ENCODE data around the gene KDM3B.

The KDM3B gene

GRCh38 chr5:138452720-138453119 lies 100.2 kb downstream of the KDM3B start:
- peaks cover 5% of the 10 kb centered on the region for H3K27me3 ChIP-seq (ENCODE audit: insufficient read depth, low read length, poor library complexity)
- H4K20me1 ChIP-seq (ENCODE audit: insufficient read depth, low read length), result no peaks in the 10 kb centered on the region
- peaks cover 8% of the 10 kb centered on the region for H3K4me1 ChIP-seq (ENCODE audit: insufficient read depth, low read length)
- no peak overlapping the region for H3K4me2 ChIP-seq (ENCODE audit: insufficient read depth, low read length)
- DNase-seq (no peak), ATAC-seq (ENCODE audit: insufficient read depth, low read depth) (no peak)
- no peak overlapping the region for H3K9ac ChIP-seq (ENCODE audit: low read depth, low read length)
- no peak overlapping the region for H3K4me3 ChIP-seq (ENCODE audit: low read depth in 1 of 2, low read length in 2 of 2)
- H3K79me2 ChIP-seq (ENCODE audit: insufficient read depth, low read length), result no peaks in the 10 kb centered on the region
- no peak overlapping the region for H3K27ac ChIP-seq (ENCODE audit: low read length)
- TF ChIP-seq, protein P1, sequence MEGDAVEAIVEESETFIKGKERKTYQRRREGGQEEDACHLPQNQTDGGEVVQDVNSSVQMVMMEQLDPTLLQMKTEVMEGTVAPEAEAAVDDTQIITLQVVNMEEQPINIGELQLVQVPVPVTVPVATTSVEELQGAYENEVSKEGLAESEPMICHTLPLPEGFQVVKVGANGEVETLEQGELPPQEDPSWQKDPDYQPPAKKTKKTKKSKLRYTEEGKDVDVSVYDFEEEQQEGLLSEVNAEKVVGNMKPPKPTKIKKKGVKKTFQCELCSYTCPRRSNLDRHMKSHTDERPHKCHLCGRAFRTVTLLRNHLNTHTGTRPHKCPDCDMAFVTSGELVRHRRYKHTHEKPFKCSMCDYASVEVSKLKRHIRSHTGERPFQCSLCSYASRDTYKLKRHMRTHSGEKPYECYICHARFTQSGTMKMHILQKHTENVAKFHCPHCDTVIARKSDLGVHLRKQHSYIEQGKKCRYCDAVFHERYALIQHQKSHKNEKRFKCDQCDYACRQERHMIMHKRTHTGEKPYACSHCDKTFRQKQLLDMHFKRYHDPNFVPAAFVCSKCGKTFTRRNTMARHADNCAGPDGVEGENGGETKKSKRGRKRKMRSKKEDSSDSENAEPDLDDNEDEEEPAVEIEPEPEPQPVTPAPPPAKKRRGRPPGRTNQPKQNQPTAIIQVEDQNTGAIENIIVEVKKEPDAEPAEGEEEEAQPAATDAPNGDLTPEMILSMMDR (IDR thresholded peaks at IDR 0.05; ENCODE audit: borderline replicate concordance, extremely low read depth, low read length, poor library complexity, severe bottlenecking), result no peak
- TF ChIP-seq EZH2 (IDR thresholded peaks at IDR 0.05; ENCODE audit: borderline replicate concordance, low read depth, low read length, severe bottlenecking), result no peak
- H2AFZ ChIP-seq (ENCODE audit: low read depth, low read length), result no peak overlapping the region
- no peaks in the 10 kb centered on the region for H3K36me3 ChIP-seq (ENCODE audit: insufficient read depth, low read length)
- H3K9me3 ChIP-seq (ENCODE audit: insufficient read depth, low read length, severe bottlenecking), result no peaks in the 10 kb centered on the region

GRCh38 chr5:138453590-138453989 lies 101.1 kb downstream of the KDM3B start:
- Histone ChIP-seq H2AFZ (ENCODE audit: low read depth, low read length) (no peak overlapping the region), H3K4me3 (ENCODE audit: low read depth in 1 of 2, low read length in 2 of 2) (no peak overlapping the region), H4K20me1 (ENCODE audit: insufficient read depth, low read length) (no peaks in the 10 kb centered on the region), H3K79me2 (ENCODE audit: insufficient read depth, low read length) (no peaks in the 10 kb centered on the region), H3K27me3 (ENCODE audit: insufficient read depth, low read length, poor library complexity) (peaks cover 5% of the 10 kb centered on the region), H3K36me3 (ENCODE audit: insufficient read depth, low read length) (no peaks in the 10 kb centered on the region), H3K4me2 (ENCODE audit: insufficient read depth, low read length) (no peak overlapping the region), H3K9me3 (ENCODE audit: insufficient read depth, low read length, severe bottlenecking) (no peaks in the 10 kb centered on the region), H3K4me1 (ENCODE audit: insufficient read depth, low read length) (peaks cover 8% of the 10 kb centered on the region), H3K27ac (ENCODE audit: low read length) (no peak overlapping the region), H3K9ac (ENCODE audit: low read depth, low read length) (no peak overlapping the region)
- no peak for ATAC-seq (ENCODE audit: insufficient read depth, low read depth)
- TF ChIP-seq, protein P1 (IDR thresholded peaks at IDR 0.05; ENCODE audit: borderline replicate concordance, extremely low read depth, low read length, poor library complexity, severe bottlenecking), result no peak
- no peak for TF ChIP-seq EZH2 (IDR thresholded peaks at IDR 0.05; ENCODE audit: borderline replicate concordance, low read depth, low read length, severe bottlenecking)
- DNase-seq, result no peak

- H4K20me1 ChIP-seq (ENCODE audit: insufficient read depth, low read length), result no peaks in the 10 kb centered on the region
- H3K4me2 ChIP-seq (ENCODE audit: insufficient read depth, low read length), result no peak overlapping the region
- H3K27me3 ChIP-seq (ENCODE audit: insufficient read depth, low read length, poor library complexity), result peaks cover 5% of the 10 kb centered on the region
- DNase-seq (no peak), ATAC-seq (ENCODE audit: insufficient read depth, low read depth) (no peak)
- no peak overlapping the region for H3K9ac ChIP-seq (ENCODE audit: low read depth, low read length)
- H2AFZ ChIP-seq (ENCODE audit: low read depth, low read length), result no peak overlapping the region
- TF ChIP-seq, protein P1 (IDR thresholded peaks at IDR 0.05; ENCODE audit: borderline replicate concordance, extremely low read depth, low read length, poor library complexity, severe bottlenecking), result no peak
- TF ChIP-seq EZH2 (IDR thresholded peaks at IDR 0.05; ENCODE audit: borderline replicate concordance, low read depth, low read length, severe bottlenecking), result no peak
- no peak overlapping the region for H3K4me3 ChIP-seq (ENCODE audit: low read depth in 1 of 2, low read length in 2 of 2)
- H3K9me3 ChIP-seq (ENCODE audit: insufficient read depth, low read length, severe bottlenecking), result no peaks in the 10 kb centered on the region
- no peaks in the 10 kb centered on the region for H3K36me3 ChIP-seq (ENCODE audit: insufficient read depth, low read length)
- no peaks in the 10 kb centered on the region for H3K79me2 ChIP-seq (ENCODE audit: insufficient read depth, low read length)
- peaks cover 8% of the 10 kb centered on the region for H3K4me1 ChIP-seq (ENCODE audit: insufficient read depth, low read length)
- H3K27ac ChIP-seq (ENCODE audit: low read length), result no peak overlapping the region
These were observed 101.6 kb downstream of the KDM3B start for GRCh38 chr5:138454121-138454520.
